PC-9 (cell line): ENCODE results near the gene FEN1. TPM values are rescaled to one million over a fixed set of nuclear protein-coding genes. Genes with fewer than 3 reads are reported as not detected.

Experiments used
- BruUV-seq: library from RNA; stranded (reverse); fragments of 400-500 nt; replicated peaks from 2 replicates; lab custom pipeline; 2021; lab: Mats Ljungman, UMichigan
- CTCF ChIA-PET: fragments of 300-600 bp; sonication (Branson Sonifier 250); formaldehyde crosslinking; loops from one replicate; lab custom pipeline; 2022; ENCODE audit warnings: antibody characterized with exemption; lab: Charles Lee
- POLR2A ChIA-PET: fragments of 300-600 bp; sonication (Branson Sonifier 250); formaldehyde crosslinking; loops from one replicate; lab custom pipeline; 2022; ENCODE audit warnings: antibody characterized with exemption; ENCODE audit not compliant: unreplicated experiment; lab: Charles Lee
- DNase-seq, 2 experiments: peaks; one replicate each; pipeline versions ENCODE4 v3.0.0 to v3.0.0-alpha.2; 2015 to 2022; ENCODE audit warnings: mixed read lengths in 1 of 2
- H2AFZ ChIP-seq: fragments of 200-600 bp; sonication (generic); 2 replicates; pipeline ENCODE4 v1.8.1; 2017; ENCODE audit warnings: antibody characterized with exemption
- H3F3A ChIP-seq: fragments of 200-600 bp; sonication (generic); 2 replicates; pipeline ENCODE4 v1.8.1; 2017; ENCODE audit warnings: antibody characterized with exemption, mild to moderate bottlenecking, low read depth; ENCODE audit not compliant: insufficient read depth
- H3K27ac ChIP-seq: fragments of 200-600 bp; sonication (generic); 2 replicates; pipeline ENCODE4 v1.6.1; 2016; ENCODE audit warnings: mixed run types
- H3K27me3 ChIP-seq: fragments of 200-600 bp; sonication (generic); 2 replicates; pipeline ENCODE4 v1.6.1; 2016; ENCODE audit warnings: low read depth, mixed run types; ENCODE audit not compliant: insufficient read depth
- H3K36me3 ChIP-seq: fragments of 200-600 bp; sonication (generic); 2 replicates; pipeline ENCODE4 v1.6.1; 2016; ENCODE audit warnings: low read depth, mixed run types
- H3K4me1 ChIP-seq: fragments of 200-600 bp; sonication (generic); replicated peaks from 2 replicates; pipeline ENCODE4 v1.6.1; 2016; ENCODE audit warnings: mixed run types; ENCODE audit not compliant: insufficient read depth
- H3K4me2 ChIP-seq: fragments of 200-600 bp; sonication (generic); 2 replicates; pipeline ENCODE4 v1.6.1; 2017; ENCODE audit warnings: mixed run types
- H3K4me3 ChIP-seq: fragments of 200-600 bp; sonication (generic); 2 replicates; pipeline ENCODE4 v1.6.1; 2016; ENCODE audit warnings: mixed run types
- H3K79me2 ChIP-seq: fragments of 200-600 bp; sonication (generic); 2 replicates; pipeline ENCODE4 v1.6.1; 2017; ENCODE audit warnings: low read depth, mixed run types
- H3K9me2 ChIP-seq: fragments of 200-600 bp; sonication (generic); 2 replicates; pipeline ENCODE4 v1.8.1; 2017; ENCODE audit warnings: mild to moderate bottlenecking; ENCODE audit not compliant: insufficient read depth
- H3K9me3 ChIP-seq: fragments of 200-600 bp; sonication (generic); 2 replicates; pipeline ENCODE4 v1.8.1; 2016; ENCODE audit warnings: low read depth; ENCODE audit not compliant: insufficient read depth
- H4K20me1 ChIP-seq: fragments of 200-600 bp; sonication (generic); 2 replicates; pipeline ENCODE4 v1.8.1; 2017; ENCODE audit not compliant: insufficient read depth
- CTCF ChIP-seq: fragments of 200-600 bp; sonication (generic); conservative IDR thresholded peaks from 2 replicates; pipeline ENCODE4 v1.6.1; 2017; ENCODE audit warnings: mixed run types, antibody characterized with exemption, mild to moderate bottlenecking, moderate library complexity
- EZH2 ChIP-seq: fragments of 200-600 bp; sonication (generic); IDR thresholded peaks from 2 replicates; pipeline ENCODE4 v1.8.0; 2017; ENCODE audit warnings: antibody characterized with exemption, low read depth
- intact Hi-C: fragments of 100-400 bp; cut with micrococcal nuclease; formaldehyde crosslinking; loops from one replicate; pipeline ENCODE4 v1.10.0; 2022; ENCODE audit not compliant: unreplicated experiment
- total RNA-seq: library from RNA; stranded (reverse); gene quantifications from 2 replicates; pipeline ENCODE4 v1.2.3, GENCODE V29; 2021

Gene FEN1
- total RNA-seq, 1 experiment from 2014 or later = 60.9 TPM

DNA sequence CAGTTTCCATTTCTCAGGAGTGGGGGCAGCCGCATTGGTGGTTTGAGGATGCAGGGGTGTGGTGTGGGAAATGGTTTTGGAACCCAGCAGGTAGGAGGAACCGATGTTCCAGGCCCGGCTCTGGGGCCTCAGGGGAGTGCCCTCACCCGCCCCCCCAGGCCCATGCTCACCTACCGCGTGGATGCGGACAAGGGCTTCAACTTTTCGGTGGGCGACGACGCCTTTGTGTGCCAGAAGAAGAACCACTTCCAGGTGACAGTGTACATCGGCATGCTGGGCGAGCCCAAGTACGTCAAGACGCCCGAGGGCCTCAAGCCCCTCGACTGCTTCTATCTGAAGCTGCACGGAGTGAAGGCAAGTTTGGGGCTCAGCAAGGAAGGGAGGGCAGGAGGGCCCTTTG is 18.9 kb upstream of the FEN1 start:
- POLR2A ChIA-PET = no interaction called here
- no peak overlapping the region for H3K27ac ChIP-seq
- TF ChIP-seq EZH2 = no peak
- no peak for TF ChIP-seq CTCF
- no peaks in the 10 kb centered on the region for H3K9me2 ChIP-seq
- no peaks in the 10 kb centered on the region for H3F3A ChIP-seq
- no peaks in the 10 kb centered on the region for H3K27me3 ChIP-seq
- H3K4me3 ChIP-seq = no peak overlapping the region
- no peaks in the 10 kb centered on the region for H4K20me1 ChIP-seq
- no peaks in the 10 kb centered on the region for H3K36me3 ChIP-seq
- peaks cover 6% of the 10 kb centered on the region for H3K4me1 ChIP-seq
- no peaks in the 10 kb centered on the region for H3K79me2 ChIP-seq
- H3K4me2 ChIP-seq = no peak overlapping the region
- intact Hi-C loops = no loop called here
- no peaks in the 10 kb centered on the region for H3K9me3 ChIP-seq
- BruUV-seq = no TSS peak
- no peak for DNase-seq
- CTCF ChIA-PET = no interaction called here
- no peak overlapping the region for H2AFZ ChIP-seq

DNA sequence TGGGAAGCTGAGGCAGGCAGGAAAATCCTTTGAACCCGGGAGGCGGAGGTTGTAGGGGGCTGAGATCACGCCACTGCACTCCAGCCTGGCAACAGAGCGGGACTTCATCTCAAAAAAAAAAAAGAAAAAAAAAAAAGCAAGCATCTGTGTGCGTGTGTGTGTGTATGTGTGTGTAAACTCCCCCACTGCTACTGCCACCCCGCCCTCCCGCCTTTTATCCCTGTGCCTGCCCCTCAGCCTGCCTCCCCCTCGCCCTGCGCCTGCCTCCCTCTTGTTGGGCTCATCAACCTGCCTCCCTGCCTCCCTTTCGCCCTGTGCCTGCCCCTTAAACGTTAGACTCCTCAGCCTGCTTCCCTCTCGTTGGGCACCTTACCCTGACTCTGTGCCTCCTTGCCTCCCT is 18.3 kb upstream of the FEN1 start:
- TF ChIP-seq EZH2 (no peak), CTCF (no peak)
- H2AFZ ChIP-seq = no peak overlapping the region
- ChIA-PET POLR2A (no interaction called here), CTCF (no interaction called here)
- no peaks in the 10 kb centered on the region for H3K79me2 ChIP-seq
- no peak for DNase-seq
- no peak overlapping the region for H3K27ac ChIP-seq
- no peaks in the 10 kb centered on the region for H3K9me3 ChIP-seq
- H3K4me1 ChIP-seq = peaks cover 6% of the 10 kb centered on the region
- intact Hi-C loops = no loop called here
- no peak overlapping the region for H3K4me3 ChIP-seq
- no peaks in the 10 kb centered on the region for H4K20me1 ChIP-seq
- BruUV-seq = no TSS peak
- no peaks in the 10 kb centered on the region for H3K36me3 ChIP-seq
- H3F3A ChIP-seq = no peaks in the 10 kb centered on the region
- H3K9me2 ChIP-seq = no peaks in the 10 kb centered on the region
- no peaks in the 10 kb centered on the region for H3K27me3 ChIP-seq
- no peak overlapping the region for H3K4me2 ChIP-seq

DNA sequence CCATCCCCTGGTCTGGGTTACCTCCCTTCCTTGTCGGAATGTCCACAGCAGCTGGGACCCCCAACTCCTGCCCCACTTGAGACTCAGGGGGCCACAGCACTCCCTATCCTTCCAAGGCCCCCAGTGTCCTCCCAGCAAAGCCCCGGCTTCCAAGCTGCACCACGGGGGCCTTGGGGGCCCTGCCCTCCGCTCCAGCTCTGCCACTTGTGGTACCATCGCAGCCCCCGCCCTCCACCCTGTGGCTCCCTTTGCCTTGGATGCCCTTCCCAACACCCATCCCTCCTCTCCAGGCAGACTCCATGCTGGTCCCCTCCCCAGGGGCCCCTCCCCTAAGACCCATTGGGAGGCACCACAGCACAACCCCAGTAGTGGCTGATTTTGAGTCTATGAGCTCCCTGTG is 17.6 kb upstream of the FEN1 start:
- Histone ChIP-seq H2AFZ (no peak overlapping the region), H3K27me3 (no peaks in the 10 kb centered on the region), H3K79me2 (no peaks in the 10 kb centered on the region), H3K4me3 (no peak overlapping the region), H3K4me2 (no peak overlapping the region), H3K9me2 (no peaks in the 10 kb centered on the region), H3F3A (no peaks in the 10 kb centered on the region), H3K27ac (no peak overlapping the region), H4K20me1 (no peaks in the 10 kb centered on the region), H3K4me1 (peaks cover 6% of the 10 kb centered on the region), H3K36me3 (no peaks in the 10 kb centered on the region), H3K9me3 (no peaks in the 10 kb centered on the region)
- CTCF ChIA-PET = interaction anchor here (0.9 kb wide), 1 partner anchor 305 kb away, joined by 3 read pairs; no protein-coding TSS in a partner anchor
- DNase-seq = no peak
- no TSS peak for BruUV-seq
- POLR2A ChIA-PET = no interaction called here
- intact Hi-C loops = no loop called here
- no peak for TF ChIP-seq EZH2
- TF ChIP-seq CTCF = no peak
